IMR-90 (cell line): ENCODE measurements around the gene JPT2.

Source experiments
- CEBPB ChIP-seq: IDR thresholded peaks from 2 replicates; pipeline ENCODE4 v1.6.1; 2012; ENCODE audit warnings: low read depth, low read length, improper control_type of control experiment
- CTCF ChIP-seq: conservative IDR thresholded peaks from 2 replicates; pipeline ENCODE4 v1.5.1; 2012; ENCODE audit warnings: mild to moderate bottlenecking, low read depth, low read length, improper control_type of control experiment
- ELK1 ChIP-seq: fragments of 150-350 bp; IDR thresholded peaks from 2 replicates; pipeline ENCODE4 v1.6.1; 2016; ENCODE audit warnings: low read depth, mild to moderate bottlenecking, low read length, moderate library complexity, borderline replicate concordance
- MAFK ChIP-seq: IDR thresholded peaks from 2 replicates; pipeline ENCODE4 v1.6.1; 2012; ENCODE audit warnings: low read depth, low read length, improper control_type of control experiment
- MAZ ChIP-seq: IDR thresholded peaks from 2 replicates; pipeline ENCODE4 v1.6.1; 2012; ENCODE audit warnings: low read depth, mild to moderate bottlenecking, low read length, improper control_type of control experiment, moderate library complexity, borderline replicate concordance
- MXI1 ChIP-seq: IDR thresholded peaks from 2 replicates; pipeline ENCODE4 v1.6.1; 2012; ENCODE audit warnings: low read depth, mild to moderate bottlenecking, low read length, moderate library complexity, borderline replicate concordance
- POLR2A ChIP-seq: IDR thresholded peaks from 2 replicates; pipeline ENCODE4 v1.6.1; 2012; ENCODE audit warnings: mild to moderate bottlenecking, low read depth, low read length
- RAD21 ChIP-seq: IDR thresholded peaks from 2 replicates; pipeline ENCODE4 v1.6.1; 2012; ENCODE audit warnings: low read length, improper control_type of control experiment
- RCOR1 ChIP-seq: IDR thresholded peaks from 2 replicates; pipeline ENCODE4 v1.6.1; 2012; ENCODE audit warnings: mild to moderate bottlenecking, low read length, improper control_type of control experiment; ENCODE audit not compliant: insufficient replicate concordance
- RFX5 ChIP-seq: IDR thresholded peaks from 2 replicates; pipeline ENCODE4 v1.8.0; 2012; ENCODE audit warnings: low read depth, mild to moderate bottlenecking, low read length, moderate library complexity
- SMC3 ChIP-seq: fragments of 150-350 bp; IDR thresholded peaks from 2 replicates; pipeline ENCODE4 v1.6.1; 2016; ENCODE audit warnings: low read depth, mild to moderate bottlenecking, antibody characterized with exemption, low read length, moderate library complexity

GRCh38 chr16:1715220-1715619 is 37.1 kb downstream of the JPT2 start:
- TF ChIP-seq CTCF (no peak), POLR2A (no peak), RCOR1 (no peak), MAFK (no peak), SMC3 (no peak), MAZ (no peak), CEBPB (no peak; the same call in 1 of the 2 replicates), RAD21 (no peak), RFX5 (no peak), ELK1 (no peak), MXI1 (no peak)
